KMS-11 (cell line): ENCODE data around the gene TREH.
A peak's percentile ranks its signal among the peaks of the same experiment; 100 is the strongest.

ENCODE experiments used
- H2AFZ ChIP-seq: fragments of 200-600 bp; sonication (generic); 2 replicates; pipeline ENCODE4 v1.6.1; 2016; ENCODE audit warnings: antibody characterized with exemption, mixed run types, low read depth
- H3K27ac ChIP-seq: fragments of 200-600 bp; sonication (generic); 2 replicates; pipeline ENCODE4 v1.6.1; 2016; ENCODE audit warnings: mild to moderate bottlenecking, mixed run types
- H3K27me3 ChIP-seq: fragments of 200-600 bp; sonication (generic); 2 replicates; pipeline ENCODE4 v1.6.1; 2017; ENCODE audit warnings: mild to moderate bottlenecking, low read depth, mixed run types, moderate library complexity; ENCODE audit not compliant: insufficient read depth
- H3K36me3 ChIP-seq: fragments of 200-600 bp; sonication (generic); 2 replicates; pipeline ENCODE4 v1.6.1; 2017; ENCODE audit warnings: mild to moderate bottlenecking, mixed run types; ENCODE audit not compliant: insufficient read depth
- H3K4me1 ChIP-seq: fragments of 200-600 bp; sonication (generic); 2 replicates; pipeline ENCODE4 v1.6.1; 2016; ENCODE audit warnings: mild to moderate bottlenecking, low read depth, mixed run types; ENCODE audit not compliant: poor library complexity, severe bottlenecking
- H3K4me2 ChIP-seq: fragments of 200-600 bp; sonication (generic); 2 replicates; pipeline ENCODE4 v1.7.0; 2016; ENCODE audit warnings: mild to moderate bottlenecking, mixed run types
- H3K4me3 ChIP-seq: fragments of 200-600 bp; sonication (generic); IDR thresholded peaks from 2 replicates; pipeline ENCODE4 v1.6.1; 2017; ENCODE audit warnings: low read depth, low read length, mixed read lengths; ENCODE audit not compliant: insufficient read depth
- H3K79me2 ChIP-seq: fragments of 200-600 bp; sonication (generic); 2 replicates; pipeline ENCODE4 v1.6.1; 2016; ENCODE audit warnings: low read depth, mixed run types; ENCODE audit not compliant: insufficient read depth
- H3K9ac ChIP-seq: fragments of 200-600 bp; sonication (generic); 2 replicates; pipeline ENCODE4 v1.6.1; 2016; ENCODE audit warnings: mild to moderate bottlenecking, mixed run types
- H4K20me1 ChIP-seq: fragments of 200-600 bp; sonication (generic); 2 replicates; pipeline ENCODE4 v1.6.1; 2016; ENCODE audit warnings: mild to moderate bottlenecking, mixed run types; ENCODE audit not compliant: insufficient read depth
- TF ChIP-seq, protein P1 (sequence below): fragments of 200-600 bp; sonication (generic); conservative IDR thresholded peaks from 2 replicates; pipeline ENCODE4 v1.6.1; 2017; ENCODE audit warnings: low read depth, mild to moderate bottlenecking, antibody characterized with exemption, low read length, moderate library complexity, mixed read lengths

TREH gene

DNA sequence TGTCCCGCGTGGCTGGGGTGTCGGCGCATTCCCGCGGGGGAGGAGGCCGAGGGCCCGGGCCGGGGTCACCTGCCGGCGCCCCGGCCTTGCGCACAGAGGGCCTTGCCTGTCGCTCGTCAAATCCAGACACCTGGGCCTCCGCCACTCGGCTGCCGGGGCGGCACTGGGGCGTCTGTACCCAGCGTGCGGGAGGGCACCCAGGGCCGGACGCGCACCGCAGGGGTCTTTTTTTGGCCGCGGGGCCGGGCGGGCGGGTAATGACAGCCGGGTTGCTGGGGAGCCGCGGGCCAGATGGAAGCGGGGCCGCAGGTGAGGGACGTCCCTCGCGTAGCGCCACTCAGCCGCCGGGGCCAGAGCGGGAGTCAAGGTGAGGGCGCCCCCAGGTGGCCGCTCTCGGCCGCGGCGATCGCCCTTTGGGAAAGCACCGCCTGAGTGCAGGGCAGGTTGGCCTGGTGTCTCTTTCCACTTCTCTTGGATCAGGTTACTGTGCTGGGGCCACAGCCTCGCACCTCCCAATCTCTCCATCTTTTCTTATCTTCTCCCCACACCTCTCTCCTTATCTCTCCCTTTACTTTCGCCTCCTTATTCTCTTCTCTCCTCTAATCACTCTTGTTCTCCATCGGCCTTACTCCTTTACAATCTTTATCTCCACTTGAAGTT is 68.5 kb downstream of the TREH start:
- no peak overlapping the region for H3K9ac ChIP-seq
- peak overlapping the region; percentile 30; the same call in 1 of the 2 replicates for H2AFZ ChIP-seq
- no peak overlapping the region for H3K27ac ChIP-seq
- no peaks in the 10 kb centered on the region for H3K79me2 ChIP-seq
- H3K4me3 ChIP-seq, result no peak overlapping the region
- no peaks in the 10 kb centered on the region for H3K36me3 ChIP-seq
- H3K27me3 ChIP-seq, result peaks cover 4% of the 10 kb centered on the region; the same call in 1 of the 2 replicates
- TF ChIP-seq, protein P1, sequence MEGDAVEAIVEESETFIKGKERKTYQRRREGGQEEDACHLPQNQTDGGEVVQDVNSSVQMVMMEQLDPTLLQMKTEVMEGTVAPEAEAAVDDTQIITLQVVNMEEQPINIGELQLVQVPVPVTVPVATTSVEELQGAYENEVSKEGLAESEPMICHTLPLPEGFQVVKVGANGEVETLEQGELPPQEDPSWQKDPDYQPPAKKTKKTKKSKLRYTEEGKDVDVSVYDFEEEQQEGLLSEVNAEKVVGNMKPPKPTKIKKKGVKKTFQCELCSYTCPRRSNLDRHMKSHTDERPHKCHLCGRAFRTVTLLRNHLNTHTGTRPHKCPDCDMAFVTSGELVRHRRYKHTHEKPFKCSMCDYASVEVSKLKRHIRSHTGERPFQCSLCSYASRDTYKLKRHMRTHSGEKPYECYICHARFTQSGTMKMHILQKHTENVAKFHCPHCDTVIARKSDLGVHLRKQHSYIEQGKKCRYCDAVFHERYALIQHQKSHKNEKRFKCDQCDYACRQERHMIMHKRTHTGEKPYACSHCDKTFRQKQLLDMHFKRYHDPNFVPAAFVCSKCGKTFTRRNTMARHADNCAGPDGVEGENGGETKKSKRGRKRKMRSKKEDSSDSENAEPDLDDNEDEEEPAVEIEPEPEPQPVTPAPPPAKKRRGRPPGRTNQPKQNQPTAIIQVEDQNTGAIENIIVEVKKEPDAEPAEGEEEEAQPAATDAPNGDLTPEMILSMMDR, result peak; percentile 47
- no peaks in the 10 kb centered on the region for H4K20me1 ChIP-seq
- H3K4me2 ChIP-seq, result peak overlapping the region; percentile 13; the same call in 1 of the 2 replicates
- no peaks in the 10 kb centered on the region for H3K4me1 ChIP-seq

DNA sequence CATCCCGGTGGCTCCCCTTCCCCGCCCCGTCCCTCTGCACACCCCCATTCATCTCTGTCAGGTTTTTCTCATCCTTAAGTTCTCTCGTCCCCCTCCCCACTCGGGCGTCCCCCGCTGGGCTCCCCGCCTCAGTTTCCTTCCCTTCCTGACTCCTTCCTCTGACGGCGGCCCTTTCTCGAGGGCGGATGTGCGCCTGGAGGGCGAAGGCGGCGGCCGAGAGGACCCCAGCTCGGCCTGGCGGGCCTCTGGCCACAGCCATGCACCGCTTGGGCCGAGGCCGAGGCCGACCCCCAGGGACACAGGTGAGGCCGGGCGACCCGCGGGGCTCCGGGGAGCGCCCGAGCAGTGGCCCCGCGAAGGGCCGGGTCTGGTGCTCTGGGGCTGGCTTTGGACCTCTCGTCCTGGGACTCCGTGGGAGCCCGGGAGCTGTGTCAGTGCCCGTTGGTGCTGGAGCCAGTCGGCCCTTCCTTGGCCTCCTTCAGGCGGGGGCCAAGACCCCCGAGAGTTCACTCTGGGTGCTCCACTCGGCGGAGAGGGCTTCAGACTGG is 69.2 kb downstream of the TREH start:
- H3K4me3 ChIP-seq, result no peak overlapping the region
- no peak overlapping the region for H3K9ac ChIP-seq
- H3K4me1 ChIP-seq, result no peaks in the 10 kb centered on the region
- no peak overlapping the region for H3K4me2 ChIP-seq
- H3K27me3 ChIP-seq, result peaks cover 4% of the 10 kb centered on the region; the same call in 1 of the 2 replicates
- H3K27ac ChIP-seq, result no peak overlapping the region
- TF ChIP-seq, protein P1, result no peak
- no peaks in the 10 kb centered on the region for H3K36me3 ChIP-seq
- H3K79me2 ChIP-seq, result no peaks in the 10 kb centered on the region
- no peaks in the 10 kb centered on the region for H4K20me1 ChIP-seq
- H2AFZ ChIP-seq, result peak overlapping the region; percentile 30; the same call in 1 of the 2 replicates

GRCh38 chr11:118609380-118610224 is 69.8 kb downstream of the TREH start:
- Histone ChIP-seq H3K4me2 (no peak overlapping the region), H3K27ac (no peak overlapping the region), H4K20me1 (no peaks in the 10 kb centered on the region), H3K27me3 (peaks cover 4% of the 10 kb centered on the region; the same call in 1 of the 2 replicates), H3K79me2 (no peaks in the 10 kb centered on the region), H3K9ac (no peak overlapping the region), H2AFZ (no peak overlapping the region), H3K4me1 (no peaks in the 10 kb centered on the region), H3K4me3 (no peak overlapping the region), H3K36me3 (no peaks in the 10 kb centered on the region)
- TF ChIP-seq, protein P1, result no peak

- Histone ChIP-seq H3K36me3 (no peaks in the 10 kb centered on the region), H3K27ac (no peak overlapping the region), H3K4me2 (peak overlapping the region; percentile 71), H3K9ac (no peak overlapping the region), H3K79me2 (no peaks in the 10 kb centered on the region), H3K4me3 (no peak overlapping the region), H3K27me3 (peaks cover 4% of the 10 kb centered on the region; the same call in 1 of the 2 replicates), H3K4me1 (no peaks in the 10 kb centered on the region), H2AFZ (peak overlapping the region; percentile 81), H4K20me1 (no peaks in the 10 kb centered on the region)
- TF ChIP-seq, protein P1, result no peak
Observed at GRCh38 chr11:118608360-118609227, 70.9 kb downstream of the TREH start.
